MM.1S (cell line): ENCODE measurements around the gene CHTF18.

Experiments used
- EZH2 ChIP-seq: fragments of 300-600 bp; sonication (generic); optimal IDR thresholded peaks from 2 replicates; pipeline ENCODE3; 2017; ENCODE audit warnings: low read depth, mild to moderate bottlenecking, antibody characterized with exemption, low read length, mixed read lengths
- TF ChIP-seq, protein P1 (sequence below): fragments of 300-600 bp; sonication (generic); IDR thresholded peaks from 2 replicates; pipeline ENCODE4 v1.5.1; 2016; ENCODE audit warnings: antibody characterized with exemption, low read length, mixed read lengths

DNA sequence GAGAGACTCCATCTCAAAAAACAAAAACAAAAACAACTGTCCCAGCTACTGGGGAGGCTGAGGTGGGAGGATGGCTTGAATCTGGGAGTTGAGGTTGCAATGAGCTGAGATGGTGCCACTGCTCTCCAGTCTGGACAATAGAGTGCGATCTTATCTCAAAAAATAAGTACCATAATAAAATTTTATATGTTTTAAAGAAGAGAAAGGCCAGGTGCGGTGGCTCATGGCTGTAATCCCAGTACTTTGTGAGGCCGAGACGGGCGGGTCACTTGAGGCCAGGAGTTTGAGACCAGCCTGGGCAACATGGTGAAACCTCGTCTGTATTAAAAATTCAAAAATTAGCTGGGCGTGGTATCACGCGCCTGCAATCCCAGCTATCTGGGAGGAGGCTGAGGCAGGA is 11.6 kb upstream of the CHTF18 start:
- TF ChIP-seq, protein P1, sequence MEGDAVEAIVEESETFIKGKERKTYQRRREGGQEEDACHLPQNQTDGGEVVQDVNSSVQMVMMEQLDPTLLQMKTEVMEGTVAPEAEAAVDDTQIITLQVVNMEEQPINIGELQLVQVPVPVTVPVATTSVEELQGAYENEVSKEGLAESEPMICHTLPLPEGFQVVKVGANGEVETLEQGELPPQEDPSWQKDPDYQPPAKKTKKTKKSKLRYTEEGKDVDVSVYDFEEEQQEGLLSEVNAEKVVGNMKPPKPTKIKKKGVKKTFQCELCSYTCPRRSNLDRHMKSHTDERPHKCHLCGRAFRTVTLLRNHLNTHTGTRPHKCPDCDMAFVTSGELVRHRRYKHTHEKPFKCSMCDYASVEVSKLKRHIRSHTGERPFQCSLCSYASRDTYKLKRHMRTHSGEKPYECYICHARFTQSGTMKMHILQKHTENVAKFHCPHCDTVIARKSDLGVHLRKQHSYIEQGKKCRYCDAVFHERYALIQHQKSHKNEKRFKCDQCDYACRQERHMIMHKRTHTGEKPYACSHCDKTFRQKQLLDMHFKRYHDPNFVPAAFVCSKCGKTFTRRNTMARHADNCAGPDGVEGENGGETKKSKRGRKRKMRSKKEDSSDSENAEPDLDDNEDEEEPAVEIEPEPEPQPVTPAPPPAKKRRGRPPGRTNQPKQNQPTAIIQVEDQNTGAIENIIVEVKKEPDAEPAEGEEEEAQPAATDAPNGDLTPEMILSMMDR, result no peak
- TF ChIP-seq EZH2, result no peak
